Neutrophil (primary cell): ENCODE results near the gene CLCN7.

ENCODE experiments used
- H3K27ac ChIP-seq: fragments of 200-600 bp; sonication (generic); 2 replicates; pipeline ENCODE4 v1.5.1; 2016; ENCODE audit warnings: mild to moderate bottlenecking, moderate library complexity
- H3K27me3 ChIP-seq: fragments of 200-600 bp; sonication (generic); 2 replicates; pipeline ENCODE4 v1.6.0; 2016; ENCODE audit warnings: mild to moderate bottlenecking
- H3K36me3 ChIP-seq: fragments of 200-600 bp; sonication (generic); 2 replicates; pipeline ENCODE4 v1.5.1; 2017
- H3K4me1 ChIP-seq, 2 experiments: fragments of 200-600 bp in 1 of 2; sonication (generic) in 1 of 2; 1 replicate in 1 of 2; 2 replicates in 1 of 2; pipeline versions ENCODE4 v1.5.1 to v1.6.1; 2013 to 2016; ENCODE audit warnings: low read depth in 1 of 2, low read length in 1 of 2, mild to moderate bottlenecking in 1 of 2, moderate library complexity in 1 of 2; ENCODE audit not compliant: control insufficient read depth in 1 of 2, insufficient read depth in 1 of 2
- H3K4me3 ChIP-seq, 2 experiments: fragments of 200-600 bp in 1 of 2; sonication (generic) in 1 of 2; 1 replicate in 1 of 2; 2 replicates in 1 of 2; pipeline ENCODE4 v1.5.1; 2013 to 2016; ENCODE audit warnings: low read depth in 1 of 2, low read length in 1 of 2, mild to moderate bottlenecking in 1 of 2, moderate library complexity in 1 of 2
- H3K9me3 ChIP-seq: fragments of 200-600 bp; sonication (generic); 2 replicates; pipeline ENCODE4 v1.5.1; 2016
- CTCF ChIP-seq: fragments of 200-600 bp; sonication (generic); IDR thresholded peaks from 2 replicates; pipeline ENCODE4 v1.5.1; 2016; ENCODE audit warnings: antibody characterized with exemption

The CLCN7 gene

GRCh38 chr16:1436731-1437355 lies 38.0 kb downstream of the CLCN7 start:
- no peak for TF ChIP-seq CTCF
- no peaks in the 10 kb centered on the region for H3K9me3 ChIP-seq
- H3K36me3 ChIP-seq: no peaks in the 10 kb centered on the region
- H3K4me3 ChIP-seq: no peak overlapping the region
- H3K4me1 ChIP-seq: no peaks in the 10 kb centered on the region
- no peak overlapping the region for H3K27ac ChIP-seq
- peaks cover 27% of the 10 kb centered on the region for H3K27me3 ChIP-seq

- no peak overlapping the region for H3K27ac ChIP-seq
- no peak overlapping the region for H3K4me3 ChIP-seq
- TF ChIP-seq CTCF: no peak
- H3K4me1 ChIP-seq: no peaks in the 10 kb centered on the region
- peaks cover 34% of the 10 kb centered on the region for H3K27me3 ChIP-seq
- H3K36me3 ChIP-seq: no peaks in the 10 kb centered on the region
- no peaks in the 10 kb centered on the region for H3K9me3 ChIP-seq
These were observed 38.7 kb downstream of the CLCN7 start for GRCh38 chr16:1435921-1436697.

- Histone ChIP-seq H3K4me1 (no peaks in the 10 kb centered on the region), H3K36me3 (no peaks in the 10 kb centered on the region), H3K4me3 (no peak overlapping the region), H3K9me3 (no peaks in the 10 kb centered on the region), H3K27me3 (peaks cover 46% of the 10 kb centered on the region), H3K27ac (no peak overlapping the region)
- TF ChIP-seq CTCF: no peak
These were observed 39.9 kb downstream of the CLCN7 start for GRCh38 chr16:1434644-1435592.

GRCh38 chr16:1433756-1434155 lies 41.1 kb downstream of the CLCN7 start:
- Histone ChIP-seq H3K27me3 (peaks cover 58% of the 10 kb centered on the region), H3K4me3 (no peak overlapping the region), H3K4me1 (no peaks in the 10 kb centered on the region), H3K27ac (no peak overlapping the region), H3K9me3 (no peaks in the 10 kb centered on the region), H3K36me3 (no peaks in the 10 kb centered on the region)
- no peak for TF ChIP-seq CTCF

GRCh38 chr16:1433263-1433560 lies 41.6 kb downstream of the CLCN7 start:
- H3K4me3 ChIP-seq: no peak overlapping the region
- no peaks in the 10 kb centered on the region for H3K9me3 ChIP-seq
- peaks cover 63% of the 10 kb centered on the region for H3K27me3 ChIP-seq
- H3K36me3 ChIP-seq: no peaks in the 10 kb centered on the region
- no peak for TF ChIP-seq CTCF
- H3K27ac ChIP-seq: no peak overlapping the region
- peaks cover 0 to 3% of the 10 kb centered on the region in 2 experiments for H3K4me1 ChIP-seq
